Measurements from ENCODE around the gene SSRP1. TPM values are rescaled to one million over a fixed set of nuclear protein-coding genes. Genes with fewer than 3 reads are reported as not detected.
A peak's percentile ranks its signal among the peaks of the same experiment; 100 is the strongest.

The SSRP1 gene
- total RNA-seq, 2 experiments from 2014 or later = 158 to 196 TPM

DNA sequence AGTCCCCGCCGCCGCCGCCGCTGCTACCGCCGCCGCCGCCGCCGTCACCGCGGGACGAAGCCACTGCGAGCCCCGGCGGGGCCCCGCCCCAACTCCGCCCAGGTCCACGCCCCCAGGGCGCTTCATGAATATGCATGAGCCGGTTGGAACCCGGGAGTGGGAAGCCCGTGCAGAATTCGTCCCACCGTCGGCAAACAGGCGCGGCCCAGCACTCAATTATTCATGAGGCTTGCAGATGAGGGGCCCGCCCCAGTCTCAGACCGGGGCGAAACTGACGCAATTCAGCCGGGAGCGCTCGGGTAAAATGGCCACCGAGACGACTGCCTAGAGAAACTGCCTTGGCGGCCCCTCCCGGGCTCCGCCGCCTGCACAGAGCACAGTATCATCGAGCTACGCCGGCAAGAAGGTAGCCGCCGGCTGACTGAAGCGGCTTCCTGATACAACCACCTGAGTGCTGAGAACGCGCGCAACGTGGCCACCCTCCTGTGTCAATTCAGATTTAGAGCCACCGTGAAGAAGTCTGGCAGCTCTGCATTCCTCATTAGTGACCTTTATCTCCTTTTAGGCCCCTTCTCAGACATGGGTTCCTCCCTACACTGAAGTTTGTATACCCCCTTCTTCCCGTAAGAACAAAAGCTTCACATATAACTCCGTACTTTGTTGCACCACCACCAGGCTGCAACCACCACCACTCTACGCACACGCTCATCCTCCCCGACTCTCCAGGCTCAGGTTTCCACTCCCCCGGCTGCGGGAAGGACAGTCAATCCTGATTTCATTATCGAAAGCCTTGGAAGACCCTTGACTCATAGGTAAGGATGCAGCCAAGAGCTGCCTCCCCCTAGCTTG, 10.6 kb downstream of the SSRP1 start, which contains the start of gene TNKS1BP1:
TSS of gene TNKS1BP1 (minus strand) at position 67 of the 849 bp plus-strand sequence. CDS start 3,067 bp downstream, outside the sequence.
- no peaks in the 10 kb centered on the region for H3K27me3 Mint-ChIP-seq
- H3K4me3 Mint-ChIP-seq = peak within 1 kb of the TSS; percentile 87
- ATAC-seq (peak; percentile 91), DNase-seq (peak; percentile 92)
- H3K27ac Mint-ChIP-seq = peak within 1 kb of the TSS; percentile 96
- CTCF ChIA-PET = interaction anchor here (0.8 to 4.3 kb wide), 10 partner anchors 9 to 341 kb away, joined by 3 to 22 read pairs (median 4); partner anchors contain the start of genes SSRP1 and UBE2L6
- no peaks in the 10 kb centered on the region for H3K9me3 Mint-ChIP-seq (ENCODE audit: low read depth)
- peaks cover 35% of the 10 kb centered on the region for H3K36me3 Mint-ChIP-seq
- H3K4me1 Mint-ChIP-seq = peaks cover 29% of the 10 kb centered on the region

DNA sequence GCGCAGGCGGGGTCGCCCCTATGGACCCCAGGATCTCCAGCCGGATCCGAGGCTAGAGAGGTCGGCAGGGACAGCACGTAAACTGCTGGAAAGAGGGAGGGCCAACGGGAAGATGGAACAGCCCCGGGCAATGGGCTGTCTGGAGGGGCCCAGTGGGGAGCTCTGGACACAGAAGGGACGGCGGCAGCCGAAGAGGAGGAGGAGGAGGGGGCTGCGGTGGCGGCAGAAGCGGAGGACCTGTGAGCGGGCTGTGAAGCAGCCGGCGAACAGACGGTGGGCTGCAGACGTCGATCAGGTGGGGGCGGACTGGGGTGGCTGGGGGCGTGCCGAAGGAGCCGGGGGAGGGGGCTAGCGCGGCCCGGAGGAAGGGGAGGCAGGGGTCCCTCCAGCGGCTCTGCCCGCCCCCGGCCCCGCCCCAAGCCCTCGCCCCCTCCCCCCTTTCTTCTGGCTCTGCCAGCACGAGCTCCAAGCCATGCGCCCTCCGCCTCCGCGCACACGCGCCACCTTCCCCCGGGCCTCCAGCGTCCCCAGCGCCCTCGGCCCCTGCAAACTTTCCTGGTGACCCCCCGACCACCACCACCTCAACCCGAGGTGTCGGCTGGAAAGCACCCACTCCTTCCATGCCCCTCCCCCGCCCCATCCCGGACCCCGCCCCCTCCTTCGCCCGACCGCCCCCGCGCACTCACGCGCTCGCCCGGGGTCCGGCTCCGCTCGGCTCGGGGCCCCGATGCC, 11.4 kb downstream of the SSRP1 start:
- DNase-seq (no peak), ATAC-seq (no peak)
- H3K27me3 Mint-ChIP-seq = no peaks in the 10 kb centered on the region
- no peaks in the 10 kb centered on the region for H3K9me3 Mint-ChIP-seq (ENCODE audit: low read depth)
- H3K36me3 Mint-ChIP-seq = peaks cover 28% of the 10 kb centered on the region
- H3K4me3 Mint-ChIP-seq = peak overlapping the region; percentile 64
- peak overlapping the region; percentile 67 for H3K27ac Mint-ChIP-seq
- H3K4me1 Mint-ChIP-seq = peaks cover 26% of the 10 kb centered on the region
- CTCF ChIA-PET = interaction anchor here (0.8 to 4.3 kb wide), 5 partner anchors 10 to 169 kb away, joined by 3 to 22 read pairs (median 3); partner anchors contain the start of gene SSRP1

DNA sequence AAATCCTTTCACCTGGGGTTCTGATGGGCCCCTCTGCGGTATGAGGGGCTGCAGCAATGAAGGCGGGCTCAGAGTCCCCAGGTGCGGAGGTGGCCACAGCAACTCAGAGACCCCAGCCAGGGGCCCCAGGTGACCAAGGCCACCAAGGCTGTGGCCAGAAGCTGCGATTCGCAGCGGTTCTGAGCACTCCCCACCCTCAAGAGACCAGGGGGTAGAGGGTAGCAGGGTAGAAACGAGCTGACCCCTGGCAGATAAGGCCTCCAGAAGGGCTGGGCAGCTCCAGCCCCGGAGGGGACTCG, 11.9 kb downstream of the SSRP1 start:
- ATAC-seq (no peak), DNase-seq (no peak)
- Mint-ChIP-seq H3K9me3 (ENCODE audit: low read depth) (no peaks in the 10 kb centered on the region), H3K36me3 (peaks cover 25% of the 10 kb centered on the region), H3K4me1 (peaks cover 26% of the 10 kb centered on the region), H3K27ac (no peak overlapping the region), H3K27me3 (no peaks in the 10 kb centered on the region), H3K4me3 (peak overlapping the region; percentile 64)
- CTCF ChIA-PET = interaction anchor here (0.8 to 4.3 kb wide), 4 partner anchors 11 to 170 kb away, joined by 3 to 22 read pairs (median 8); partner anchors contain the start of gene SSRP1

DNA sequence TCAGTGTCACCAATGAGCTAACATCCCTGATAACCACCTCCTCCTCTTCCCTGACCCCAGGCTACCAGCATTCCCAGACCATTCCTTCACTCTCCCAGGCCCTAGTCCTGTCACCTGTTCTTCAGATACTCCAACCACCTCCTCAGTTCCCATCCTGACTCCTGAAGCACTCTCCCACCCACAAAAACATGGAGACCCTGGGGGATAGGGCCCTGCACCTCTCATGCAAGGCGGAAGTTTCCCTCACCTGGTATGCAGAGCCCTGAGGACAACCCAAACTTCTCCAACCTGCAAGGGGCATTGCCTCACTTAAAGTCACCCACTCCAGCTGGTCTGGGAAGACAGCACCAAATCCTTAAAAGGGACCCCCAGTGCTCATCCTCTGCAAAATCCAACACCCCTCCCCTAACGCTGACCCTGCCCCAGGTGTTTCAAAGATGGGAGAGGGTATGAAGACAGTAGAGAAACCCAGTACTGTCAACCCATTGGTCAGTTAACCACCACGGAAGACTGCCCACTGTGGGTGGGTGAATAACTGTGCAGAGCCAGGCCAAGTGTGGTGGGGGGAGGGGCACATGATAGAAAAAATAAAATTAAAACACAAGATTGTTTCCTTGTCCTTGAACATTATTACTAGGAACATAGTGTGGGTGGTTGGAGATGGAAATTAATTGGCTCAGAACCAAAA, 12.4 kb downstream of the SSRP1 start:
- CTCF ChIA-PET = interaction anchor here (1.0 to 4.3 kb wide), 4 partner anchors 10 to 170 kb away, joined by 3 to 22 read pairs (median 4); partner anchors contain the start of gene SSRP1
- peaks cover 26% of the 10 kb centered on the region for H3K4me1 Mint-ChIP-seq
- DNase-seq = no peak
- no peaks in the 10 kb centered on the region for H3K27me3 Mint-ChIP-seq
- no peak for ATAC-seq
- H3K4me3 Mint-ChIP-seq = peak overlapping the region; percentile 64
- H3K36me3 Mint-ChIP-seq = peaks cover 22% of the 10 kb centered on the region
- H3K27ac Mint-ChIP-seq = no peak overlapping the region
- H3K9me3 Mint-ChIP-seq (ENCODE audit: low read depth) = no peaks in the 10 kb centered on the region

DNA sequence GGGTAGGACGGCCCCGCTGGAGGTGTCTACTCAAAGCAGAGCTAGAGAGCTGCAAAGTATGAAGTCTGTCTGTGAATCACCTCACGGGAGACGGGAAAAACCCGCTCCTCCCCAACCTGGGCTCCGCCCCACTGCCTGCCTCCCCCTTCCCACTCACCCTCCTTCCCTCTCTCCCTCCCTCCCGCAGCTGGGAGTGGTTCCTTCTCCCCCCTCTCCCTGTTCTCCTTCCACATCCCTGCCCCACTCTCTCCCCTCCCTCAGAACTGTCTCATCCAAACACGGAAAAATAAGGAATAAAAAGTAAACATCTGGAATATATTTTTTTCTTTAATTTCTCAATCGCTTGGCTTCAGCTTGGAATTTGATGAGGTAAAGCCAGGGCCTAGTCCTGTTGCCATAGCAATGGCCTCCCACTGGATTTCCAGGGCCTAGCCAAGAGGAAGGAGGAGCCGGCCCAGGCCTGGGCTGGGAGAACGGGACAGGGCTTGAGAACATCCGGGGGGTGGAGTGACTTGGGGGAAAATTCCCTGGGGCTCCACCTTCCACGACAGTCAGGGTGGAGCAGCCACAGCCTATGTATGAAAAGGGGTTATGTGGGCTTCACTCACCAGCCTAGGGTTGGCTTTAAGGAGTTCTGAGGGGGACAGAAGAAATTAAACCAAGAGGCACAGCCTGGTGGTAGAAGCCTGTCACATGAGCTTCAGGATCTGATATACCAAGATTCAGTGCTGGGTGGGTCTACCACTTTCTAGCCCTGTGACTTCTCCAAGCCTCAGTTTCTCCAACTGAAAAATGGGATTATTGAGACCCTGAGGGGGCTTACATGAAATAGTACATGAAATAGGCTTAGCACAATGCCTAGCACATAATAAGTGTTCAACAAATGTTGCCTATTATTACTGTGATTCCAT, 13.2 kb downstream of the SSRP1 start:
- H3K9me3 Mint-ChIP-seq (ENCODE audit: low read depth) = no peaks in the 10 kb centered on the region
- no peak overlapping the region for H3K27ac Mint-ChIP-seq
- ATAC-seq (no peak), DNase-seq (no peak)
- no peaks in the 10 kb centered on the region for H3K27me3 Mint-ChIP-seq
- H3K36me3 Mint-ChIP-seq = peaks cover 18% of the 10 kb centered on the region
- peaks cover 24% of the 10 kb centered on the region for H3K4me1 Mint-ChIP-seq
- CTCF ChIA-PET = interaction anchor here (0.6 to 2.1 kb wide), 4 partner anchors 9 to 241 kb away, joined by 3 to 6 read pairs (median 4); no protein-coding TSS in a partner anchor
- H3K4me3 Mint-ChIP-seq = peak overlapping the region; percentile 5

DNA sequence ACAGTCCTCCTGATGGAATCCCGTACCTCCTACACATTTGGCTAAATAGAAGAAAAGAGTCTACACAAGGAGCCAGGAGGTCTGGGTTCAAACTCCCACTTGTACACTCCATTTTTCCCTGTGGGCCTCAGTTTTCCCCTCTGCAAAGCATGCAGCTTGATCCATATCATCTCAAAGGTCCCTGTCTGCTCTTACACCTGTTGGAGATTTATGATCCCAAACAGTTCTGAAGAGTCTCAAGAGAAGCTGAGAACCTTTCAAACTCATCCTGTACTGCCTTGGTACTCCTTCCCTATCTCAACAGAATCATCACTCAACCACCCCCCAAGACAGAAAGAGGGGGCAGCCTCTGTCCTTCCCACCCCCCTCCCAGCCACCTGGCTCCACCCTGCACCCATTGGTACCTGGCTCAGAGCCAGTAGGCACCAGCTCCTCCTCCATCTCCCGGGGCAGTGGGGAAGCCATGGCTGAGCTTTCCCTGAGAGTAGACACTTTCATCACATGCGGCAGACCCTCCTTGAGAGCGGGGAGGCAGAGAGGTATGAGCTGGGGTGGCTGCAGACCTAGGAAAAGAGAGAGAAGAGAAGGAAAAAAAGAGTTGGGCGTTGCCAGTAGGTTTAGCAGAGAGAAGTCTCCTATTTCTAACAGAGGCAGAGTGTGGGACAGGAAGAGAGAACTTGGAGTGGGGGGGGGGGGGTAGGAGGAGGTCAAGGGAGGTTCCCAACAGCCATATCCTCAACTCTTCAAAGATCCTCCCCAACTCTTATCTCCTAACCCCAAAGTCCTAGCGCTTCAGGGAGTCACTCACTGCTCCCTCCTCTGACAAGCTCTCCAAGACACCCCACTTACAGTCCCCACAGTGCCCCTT, 14.1 kb downstream of the SSRP1 start:
- no peaks in the 10 kb centered on the region for H3K9me3 Mint-ChIP-seq (ENCODE audit: low read depth)
- CTCF ChIA-PET = interaction anchor here (1.0 to 2.1 kb wide), 3 partner anchors 8 to 13 kb away, joined by 3 to 6 read pairs (median 4); no protein-coding TSS in a partner anchor
- no peak overlapping the region for H3K27ac Mint-ChIP-seq
- ATAC-seq = no peak
- peaks cover 16% of the 10 kb centered on the region for H3K4me1 Mint-ChIP-seq
- no peak for DNase-seq
- no peaks in the 10 kb centered on the region for H3K27me3 Mint-ChIP-seq
- H3K36me3 Mint-ChIP-seq = peaks cover 9% of the 10 kb centered on the region
- no peak overlapping the region for H3K4me3 Mint-ChIP-seq

DNA sequence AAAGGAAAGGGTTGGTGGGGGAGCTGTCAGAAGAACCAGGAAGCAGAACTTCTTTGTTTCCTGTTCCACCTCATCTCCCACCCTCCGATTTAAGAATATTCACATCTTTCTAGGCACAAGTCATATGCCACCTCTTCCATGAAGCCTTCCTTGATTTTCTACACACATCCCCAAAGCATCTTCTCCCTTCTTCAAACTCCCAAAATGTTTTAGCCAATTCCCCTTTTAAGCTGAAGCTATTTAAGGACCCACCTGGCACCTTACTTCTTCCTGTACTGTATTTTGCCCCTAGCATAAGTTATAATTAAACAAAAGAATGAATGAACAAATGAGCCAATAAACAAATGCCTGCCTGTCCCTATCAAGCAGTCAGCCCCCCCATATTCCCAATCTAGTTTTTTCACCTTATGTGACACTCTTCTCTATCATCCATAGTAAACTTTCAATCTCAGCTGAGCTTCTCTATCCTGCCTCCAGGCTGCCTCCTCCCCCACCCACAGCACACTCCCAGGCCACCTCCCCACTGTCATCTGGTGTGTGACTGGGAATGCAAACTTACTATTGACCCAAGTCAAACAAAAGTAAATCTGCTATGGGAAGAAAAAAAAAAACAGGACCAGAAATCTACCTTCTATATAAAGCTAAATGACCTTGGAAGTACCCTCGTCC, 14.8 kb downstream of the SSRP1 start:
- Mint-ChIP-seq H3K4me1 (peaks cover 8% of the 10 kb centered on the region), H3K4me3 (no peak overlapping the region), H3K36me3 (peaks cover 3% of the 10 kb centered on the region), H3K27me3 (no peaks in the 10 kb centered on the region), H3K9me3 (ENCODE audit: low read depth) (no peaks in the 10 kb centered on the region), H3K27ac (no peak overlapping the region)
- DNase-seq (no peak), ATAC-seq (no peak)
- CTCF ChIA-PET = interaction anchor here (0.7 to 2.0 kb wide), 4 partner anchors 9 to 208 kb away, joined by 3 to 6 read pairs (median 3); no protein-coding TSS in a partner anchor

DNA sequence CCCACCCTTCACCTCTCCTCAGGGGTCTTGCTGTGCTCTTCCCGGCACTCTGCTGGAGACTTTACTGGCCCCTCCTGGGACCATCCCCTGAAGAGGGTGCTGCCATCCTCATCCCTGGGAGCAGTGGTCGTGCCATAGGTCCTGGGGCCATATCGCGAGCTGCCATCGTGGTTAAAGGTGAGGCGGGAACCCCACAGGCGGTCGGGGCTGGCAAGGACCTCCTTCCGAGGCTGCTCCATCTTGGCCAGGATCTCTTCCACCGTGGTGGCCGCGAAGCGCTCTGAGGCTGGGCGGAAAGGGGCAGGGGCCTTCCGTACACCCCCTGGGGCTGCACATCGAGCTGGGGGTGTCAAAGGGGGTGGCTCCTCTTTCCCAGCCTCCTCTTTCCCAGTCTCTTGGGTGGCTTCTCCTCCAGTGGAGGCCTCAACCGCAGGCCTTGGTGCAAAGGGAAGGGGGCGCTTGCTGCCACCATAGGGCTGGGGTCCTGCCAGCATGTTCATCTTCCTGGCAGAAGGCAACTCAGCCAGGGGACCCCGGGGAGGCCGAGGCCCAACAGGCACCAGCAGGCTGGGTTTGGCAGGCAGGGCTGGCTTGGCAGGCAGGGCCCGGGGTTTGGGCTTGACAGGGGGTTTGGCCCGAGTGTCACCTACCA, 15.5 kb downstream of the SSRP1 start:
- H3K36me3 Mint-ChIP-seq = no peaks in the 10 kb centered on the region
- H3K9me3 Mint-ChIP-seq (ENCODE audit: low read depth) = no peaks in the 10 kb centered on the region
- no peak overlapping the region for H3K4me3 Mint-ChIP-seq
- no peak overlapping the region for H3K27ac Mint-ChIP-seq
- H3K4me1 Mint-ChIP-seq = peaks cover 1% of the 10 kb centered on the region
- DNase-seq (no peak), ATAC-seq (no peak)
- H3K27me3 Mint-ChIP-seq = no peaks in the 10 kb centered on the region
- CTCF ChIA-PET = interaction anchor here (0.7 to 2.0 kb wide), 3 partner anchors 8 to 209 kb away, joined by 3 to 6 read pairs (median 3); no protein-coding TSS in a partner anchor

DNA sequence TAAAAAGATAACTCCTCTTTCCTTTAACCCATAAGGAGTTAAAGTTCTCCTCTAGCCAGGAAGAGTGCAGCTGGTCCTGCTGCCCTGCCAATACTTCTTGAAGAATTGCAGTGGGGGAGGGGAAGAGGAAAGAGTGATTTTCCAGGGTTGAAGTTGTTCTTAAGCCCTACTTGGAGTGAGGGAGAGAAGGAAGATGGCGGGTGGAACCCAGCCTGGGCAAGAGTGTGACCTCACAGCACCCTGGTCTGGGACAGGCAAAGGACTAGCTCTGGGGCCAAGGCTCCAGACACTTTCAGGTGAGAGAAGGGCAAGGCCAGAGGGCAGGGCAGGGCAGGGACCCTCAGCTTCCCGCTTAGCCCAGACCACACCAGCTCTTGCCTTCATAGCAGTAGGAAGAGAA, 17.5 kb downstream of the SSRP1 start:
- Mint-ChIP-seq H3K36me3 (no peaks in the 10 kb centered on the region), H3K9me3 (ENCODE audit: low read depth) (no peaks in the 10 kb centered on the region), H3K4me3 (no peak overlapping the region), H3K27ac (no peak overlapping the region), H3K4me1 (no peaks in the 10 kb centered on the region), H3K27me3 (no peaks in the 10 kb centered on the region)
- CTCF ChIA-PET = interaction anchor here (0.9 to 1.3 kb wide), 3 partner anchors 68 to 175 kb away, joined by 3 to 5 read pairs (median 4); no protein-coding TSS in a partner anchor
- DNase-seq (no peak), ATAC-seq (no peak)

DNA sequence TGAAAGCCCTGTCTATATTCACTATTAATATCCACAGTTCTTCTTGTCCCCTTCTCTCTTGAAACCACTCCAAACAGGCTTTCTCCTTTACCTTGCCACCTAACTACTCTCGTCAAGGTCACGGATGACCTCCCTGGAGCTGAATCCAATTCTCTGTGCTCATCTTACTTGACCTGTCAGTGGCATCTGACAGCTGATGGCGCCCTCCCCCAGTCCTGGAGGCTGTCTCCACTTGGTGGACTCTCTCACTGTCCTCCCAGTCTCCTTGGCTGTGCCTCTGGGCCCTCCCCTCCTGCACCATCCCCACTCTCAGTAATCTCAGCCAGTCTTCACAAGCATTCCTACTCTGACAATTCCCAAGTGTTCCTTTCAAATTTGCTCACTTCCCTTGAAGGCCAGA, 19.7 kb downstream of the SSRP1 start:
- DNase-seq (no peak), ATAC-seq (no peak)
- Mint-ChIP-seq H3K27ac (no peak overlapping the region), H3K4me1 (peaks cover 10% of the 10 kb centered on the region), H3K36me3 (no peaks in the 10 kb centered on the region), H3K4me3 (no peak overlapping the region), H3K9me3 (ENCODE audit: low read depth) (no peaks in the 10 kb centered on the region), H3K27me3 (no peaks in the 10 kb centered on the region)
- CTCF ChIA-PET = interaction anchor here (0.9 kb wide), 2 partner anchors 66 to 349 kb away, joined by 3 read pairs; no protein-coding TSS in a partner anchor
